ENCODE results near the gene GAS6. TPM values are rescaled to one million over a fixed set of nuclear protein-coding genes. Genes with fewer than 3 reads are reported as not detected.
"Not testable (repeated sequence)": the region's sequence is repeated elsewhere in the genome, so short reads cannot be mapped to it uniquely, and the experiment has no call there.

Gene GAS6
- total and polyA plus RNA-seq, 9 donors: 35.7 to 53.9 (median 42.6) TPM

DNA sequence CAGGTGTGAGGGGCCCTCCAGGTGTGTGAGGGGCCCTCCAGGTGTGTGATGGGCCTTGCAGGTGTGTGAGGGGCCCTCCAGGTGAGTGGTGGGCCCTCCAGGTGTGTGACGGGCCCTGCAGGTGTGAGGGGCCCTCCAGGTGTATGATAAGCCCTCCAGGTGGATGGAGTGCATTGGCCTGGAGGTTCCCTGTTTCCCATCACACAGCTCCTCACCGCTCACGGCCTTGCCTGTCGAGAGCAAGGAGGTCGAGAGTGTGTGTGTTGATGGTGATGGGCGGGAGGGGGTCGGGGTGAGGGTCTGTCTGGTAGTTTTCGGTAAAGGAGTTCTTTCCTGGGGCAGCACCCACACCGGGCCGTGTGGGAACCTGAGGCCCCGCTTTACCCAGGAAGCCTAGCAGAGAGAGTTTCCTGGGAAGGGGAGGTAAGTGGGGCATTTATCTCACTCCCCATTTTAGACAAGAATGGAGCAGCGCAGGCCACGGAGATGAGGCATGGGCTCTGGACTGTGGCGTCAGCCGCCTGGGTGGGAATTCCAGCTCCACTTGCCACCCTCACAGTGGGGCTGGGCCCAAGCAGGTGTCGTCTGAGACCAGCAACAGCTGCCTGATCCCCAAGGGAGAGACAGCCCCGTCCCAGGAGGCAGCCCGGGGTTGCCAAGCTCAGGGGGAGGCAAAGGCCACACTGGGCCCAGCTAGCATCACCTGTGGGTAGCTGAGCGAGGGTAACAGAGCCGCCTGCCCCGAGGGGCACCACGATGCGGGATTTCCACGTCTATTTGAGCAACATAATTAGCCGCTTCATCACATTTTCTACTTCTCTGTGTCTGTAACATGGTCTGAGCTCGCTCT is 10.9 kb upstream of the GAS6 start:
- no peak for DNase-seq
- Histone ChIP-seq H3K4me1 (ENCODE audit: control insufficient read depth, insufficient read depth, low read length) (peaks cover 22% of the 10 kb centered on the region), H3K36me3 (ENCODE audit: control insufficient read depth, insufficient read depth, low read length) (no peaks in the 10 kb centered on the region), H3K9me3 (replicated peaks; ENCODE audit: control insufficient read depth, low read depth, low read length) (no peaks in the 10 kb centered on the region), H3K27ac (ENCODE audit: low read length) (no peak overlapping the region), H3K27me3 (ENCODE audit: control insufficient read depth, insufficient read depth, low read length) (peaks cover 5% of the 10 kb centered on the region), H3K4me3 (ENCODE audit: low read length) (no peak overlapping the region)
- 75% methylated on average over 19 of the region's 26 CpGs for WGBS (ENCODE audit: insufficient coverage)

GRCh38 chr13:113874177-113874576 is 10.3 kb upstream of the GAS6 start:
- no peak for DNase-seq
- Histone ChIP-seq H3K4me1 (ENCODE audit: control insufficient read depth, insufficient read depth, low read length) (peaks cover 17% of the 10 kb centered on the region), H3K4me3 (ENCODE audit: low read length) (no peak overlapping the region), H3K36me3 (ENCODE audit: control insufficient read depth, insufficient read depth, low read length) (no peaks in the 10 kb centered on the region), H3K27ac (ENCODE audit: low read length) (no peak overlapping the region), H3K9me3 (replicated peaks; ENCODE audit: control insufficient read depth, low read depth, low read length) (no peaks in the 10 kb centered on the region), H3K27me3 (ENCODE audit: control insufficient read depth, insufficient read depth, low read length) (peaks cover 5% of the 10 kb centered on the region)
- WGBS (ENCODE audit: insufficient coverage): 88% methylated on average over 7 of the region's 10 CpGs

- H3K27me3 ChIP-seq (ENCODE audit: control insufficient read depth, insufficient read depth, low read length): peaks cover 23% of the 10 kb centered on the region
- no CpG with 5 or more reads among the region's 4 CpGs for WGBS (ENCODE audit: insufficient coverage)
- H3K4me3 ChIP-seq (ENCODE audit: low read length): no peak overlapping the region
- no peak for DNase-seq
- peaks cover 5% of the 10 kb centered on the region for H3K4me1 ChIP-seq (ENCODE audit: control insufficient read depth, insufficient read depth, low read length)
- no peak overlapping the region for H3K27ac ChIP-seq (ENCODE audit: low read length)
- no peaks in the 10 kb centered on the region for H3K36me3 ChIP-seq (ENCODE audit: control insufficient read depth, insufficient read depth, low read length)
- no peaks in the 10 kb centered on the region for H3K9me3 ChIP-seq (replicated peaks; ENCODE audit: control insufficient read depth, low read depth, low read length)
Measured at GRCh38 chr13:113869263-113869662, 5.4 kb upstream of the GAS6 start.

DNA sequence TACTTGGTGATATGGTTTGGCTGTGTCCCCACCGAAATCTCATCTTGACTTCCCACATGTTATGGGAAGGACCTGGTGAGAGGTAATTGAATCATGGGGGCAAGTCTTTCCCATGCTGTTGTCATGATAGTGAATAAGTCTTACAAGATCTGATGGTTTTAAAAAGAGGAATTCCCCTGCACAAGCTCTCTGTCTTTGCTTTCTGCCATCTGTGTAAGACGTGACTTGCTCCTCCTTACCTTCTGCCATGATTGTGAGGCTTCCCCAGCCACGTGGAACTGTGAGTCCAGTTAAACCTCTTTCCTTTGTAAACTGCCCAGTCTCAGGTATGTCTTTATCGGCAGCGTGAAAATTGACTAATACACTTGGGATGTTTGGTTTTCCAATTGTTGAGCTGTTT is 4.0 kb upstream of the GAS6 start:
- DNase-seq; H3K36me3 ChIP-seq (ENCODE audit: control insufficient read depth, insufficient read depth, low read length); H3K4me1 ChIP-seq (ENCODE audit: control insufficient read depth, insufficient read depth, low read length); H3K27ac ChIP-seq (ENCODE audit: low read length); H3K4me3 ChIP-seq (ENCODE audit: low read length); H3K9me3 ChIP-seq (replicated peaks; ENCODE audit: control insufficient read depth, low read depth, low read length): not testable (repeated sequence)
- 80% methylated on average over 1 of the region's 5 CpGs for WGBS (ENCODE audit: insufficient coverage)
- H3K27me3 ChIP-seq (ENCODE audit: control insufficient read depth, insufficient read depth, low read length): peaks cover 21% of the 10 kb centered on the region

DNA sequence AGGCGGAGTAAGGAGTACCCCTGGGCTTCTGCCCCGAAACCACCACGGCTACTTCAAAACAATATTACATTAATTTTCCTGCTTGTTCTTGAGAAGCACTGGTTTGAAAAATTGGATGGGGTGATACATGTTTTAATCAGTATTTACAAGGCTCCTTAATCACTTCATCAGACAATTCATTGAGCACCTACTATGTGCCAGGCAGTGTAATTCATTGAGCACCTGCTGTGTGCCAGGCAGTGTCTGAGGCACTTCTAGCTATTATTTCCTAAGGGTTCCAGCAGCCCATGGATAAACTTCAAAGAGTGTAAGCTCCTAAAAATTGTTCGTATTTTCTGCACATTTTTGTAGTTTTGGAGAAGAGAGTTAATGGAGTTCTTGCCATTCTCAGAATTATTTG is 1.6 kb upstream of the GAS6 start:
- Histone ChIP-seq H3K9me3 (replicated peaks; ENCODE audit: control insufficient read depth, low read depth, low read length) (no peaks in the 10 kb centered on the region), H3K27me3 (ENCODE audit: control insufficient read depth, insufficient read depth, low read length) (peaks cover 19% of the 10 kb centered on the region), H3K36me3 (ENCODE audit: control insufficient read depth, insufficient read depth, low read length) (no peaks in the 10 kb centered on the region), H3K4me3 (ENCODE audit: low read length) (no peak overlapping the region), H3K27ac (ENCODE audit: low read length) (no peak overlapping the region), H3K4me1 (ENCODE audit: control insufficient read depth, insufficient read depth, low read length) (peaks cover 26% of the 10 kb centered on the region)
- no peak for DNase-seq
- WGBS (ENCODE audit: insufficient coverage): 80% methylated on average over 1 of the region's 4 CpGs

DNA sequence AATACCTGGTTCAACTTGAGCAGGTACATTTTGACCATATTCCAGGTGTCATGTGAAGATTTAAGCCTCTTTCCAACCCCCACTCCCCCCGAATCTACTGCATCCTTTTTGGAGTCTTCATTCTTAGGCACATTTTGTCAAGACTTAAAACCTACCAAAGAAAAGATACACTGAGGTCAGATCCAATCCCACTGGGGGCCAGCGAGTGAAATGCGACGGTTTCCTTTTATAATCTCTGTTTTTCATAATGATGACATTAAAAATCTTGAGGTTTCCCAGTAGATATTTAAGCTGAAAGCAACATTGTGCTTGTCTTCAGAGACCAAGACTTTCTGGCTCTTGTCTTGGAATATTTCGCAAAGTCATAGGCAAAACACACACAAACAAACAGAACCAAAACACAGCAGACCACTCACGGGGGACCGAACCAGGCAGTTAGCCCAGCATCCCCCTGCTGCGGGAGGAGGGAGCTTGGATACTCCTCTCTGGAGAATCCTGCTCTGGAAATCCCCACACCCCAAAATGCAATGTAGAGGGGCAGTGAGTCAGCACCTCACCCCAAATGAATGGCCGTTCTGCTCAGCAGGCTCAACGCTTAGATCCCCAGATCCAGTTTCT is 506 bp upstream of the GAS6 start:
- peaks cover 26% of the 10 kb centered on the region for H3K4me1 ChIP-seq (ENCODE audit: control insufficient read depth, insufficient read depth, low read length)
- 0% methylated on average over 2 of the region's 10 CpGs for WGBS (ENCODE audit: insufficient coverage)
- peak; percentile 59 for DNase-seq
- no peak overlapping the region for H3K27ac ChIP-seq (ENCODE audit: low read length)
- peaks cover 19% of the 10 kb centered on the region for H3K27me3 ChIP-seq (ENCODE audit: control insufficient read depth, insufficient read depth, low read length)
- H3K36me3 ChIP-seq (ENCODE audit: control insufficient read depth, insufficient read depth, low read length): no peaks in the 10 kb centered on the region
- H3K4me3 ChIP-seq (ENCODE audit: low read length): peak overlapping the region; percentile 51
- no peaks in the 10 kb centered on the region for H3K9me3 ChIP-seq (replicated peaks; ENCODE audit: control insufficient read depth, low read depth, low read length)

- WGBS (ENCODE audit: insufficient coverage): 3% methylated on average over 60 of the region's 60 CpGs
Measured at GRCh38 chr13:113862931-113863523, 849 bp downstream of the GAS6 start.

GRCh38 chr13:113862191-113862930 is 1.5 kb downstream of the GAS6 start:
- DNase-seq: peak; percentile 41
- Histone ChIP-seq H3K4me1 (ENCODE audit: control insufficient read depth, insufficient read depth, low read length) (peaks cover 26% of the 10 kb centered on the region), H3K36me3 (ENCODE audit: control insufficient read depth, insufficient read depth, low read length) (no peaks in the 10 kb centered on the region), H3K27me3 (ENCODE audit: control insufficient read depth, insufficient read depth, low read length) (peaks cover 19% of the 10 kb centered on the region), H3K4me3 (ENCODE audit: low read length) (peak overlapping the region; percentile 56), H3K9me3 (replicated peaks; ENCODE audit: control insufficient read depth, low read depth, low read length) (no peaks in the 10 kb centered on the region), H3K27ac (ENCODE audit: low read length) (peak overlapping the region; percentile 37)
- WGBS (ENCODE audit: insufficient coverage): 66% methylated on average over 30 of the region's 31 CpGs

More at GRCh38 chr13:113862931-113863523, 849 bp downstream of the GAS6 start:
- Histone ChIP-seq H3K27me3 (ENCODE audit: control insufficient read depth, insufficient read depth, low read length) (peaks cover 19% of the 10 kb centered on the region), H3K4me3 (ENCODE audit: low read length) (peak overlapping the region; percentile 56), H3K36me3 (ENCODE audit: control insufficient read depth, insufficient read depth, low read length) (no peaks in the 10 kb centered on the region), H3K4me1 (ENCODE audit: control insufficient read depth, insufficient read depth, low read length) (peaks cover 26% of the 10 kb centered on the region), H3K27ac (ENCODE audit: low read length) (peak overlapping the region; percentile 37), H3K9me3 (replicated peaks; ENCODE audit: control insufficient read depth, low read depth, low read length) (no peaks in the 10 kb centered on the region)
- DNase-seq: peak; percentile 72

- H3K27me3 ChIP-seq (ENCODE audit: control insufficient read depth, insufficient read depth, low read length): peaks cover 16% of the 10 kb centered on the region
- H3K4me3 ChIP-seq (ENCODE audit: low read length): no peak overlapping the region
- no peaks in the 10 kb centered on the region for H3K36me3 ChIP-seq (ENCODE audit: control insufficient read depth, insufficient read depth, low read length)
- DNase-seq: no peak
- 50% methylated on average over 6 of the region's 12 CpGs for WGBS (ENCODE audit: insufficient coverage)
- H3K9me3 ChIP-seq (replicated peaks; ENCODE audit: control insufficient read depth, low read depth, low read length): no peaks in the 10 kb centered on the region
- H3K27ac ChIP-seq (ENCODE audit: low read length): no peak overlapping the region
- H3K4me1 ChIP-seq (ENCODE audit: control insufficient read depth, insufficient read depth, low read length): peaks cover 30% of the 10 kb centered on the region
Measured at GRCh38 chr13:113861433-113862030, 2.3 kb downstream of the GAS6 start.

All from muscle of leg (tissue), 11 donors.